ENCODE measurements around the gene TANK. TPM values are rescaled to one million over a fixed set of nuclear protein-coding genes. Genes with fewer than 3 reads are reported as not detected.

The TANK gene
- total RNA-seq, 1 experiment from 2014 or later: 85.4 TPM

GRCh38 chr2:161122772-161123530 is 37.3 kb upstream of the TANK start:
- Mint-ChIP-seq H3K36me3 (ENCODE audit: insufficient read depth, unreplicated experiment) (peaks cover 5% of the 10 kb centered on the region), H3K27me3 (ENCODE audit: unreplicated experiment) (no peaks in the 10 kb centered on the region), H3K4me3 (ENCODE audit: low read depth, unreplicated experiment) (peak overlapping the region; percentile 61), H3K27ac (ENCODE audit: unreplicated experiment) (peak overlapping the region; percentile 90), H3K9me3 (ENCODE audit: low read depth, unreplicated experiment) (no peaks in the 10 kb centered on the region), H3K4me1 (ENCODE audit: low read depth, unreplicated experiment) (peaks cover 50% of the 10 kb centered on the region)
- CTCF ChIA-PET: interaction anchor here (1.4 kb wide), 1 partner anchor 10 kb away, joined by 3 read pairs; no protein-coding TSS in a partner anchor
- TF ChIP-seq, protein P1, sequence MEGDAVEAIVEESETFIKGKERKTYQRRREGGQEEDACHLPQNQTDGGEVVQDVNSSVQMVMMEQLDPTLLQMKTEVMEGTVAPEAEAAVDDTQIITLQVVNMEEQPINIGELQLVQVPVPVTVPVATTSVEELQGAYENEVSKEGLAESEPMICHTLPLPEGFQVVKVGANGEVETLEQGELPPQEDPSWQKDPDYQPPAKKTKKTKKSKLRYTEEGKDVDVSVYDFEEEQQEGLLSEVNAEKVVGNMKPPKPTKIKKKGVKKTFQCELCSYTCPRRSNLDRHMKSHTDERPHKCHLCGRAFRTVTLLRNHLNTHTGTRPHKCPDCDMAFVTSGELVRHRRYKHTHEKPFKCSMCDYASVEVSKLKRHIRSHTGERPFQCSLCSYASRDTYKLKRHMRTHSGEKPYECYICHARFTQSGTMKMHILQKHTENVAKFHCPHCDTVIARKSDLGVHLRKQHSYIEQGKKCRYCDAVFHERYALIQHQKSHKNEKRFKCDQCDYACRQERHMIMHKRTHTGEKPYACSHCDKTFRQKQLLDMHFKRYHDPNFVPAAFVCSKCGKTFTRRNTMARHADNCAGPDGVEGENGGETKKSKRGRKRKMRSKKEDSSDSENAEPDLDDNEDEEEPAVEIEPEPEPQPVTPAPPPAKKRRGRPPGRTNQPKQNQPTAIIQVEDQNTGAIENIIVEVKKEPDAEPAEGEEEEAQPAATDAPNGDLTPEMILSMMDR (IDR thresholded peaks at IDR 0.05; ENCODE audit: unreplicated experiment): no peak
- no TSS peak for BruUV-seq (replicated peaks)
- peak; percentile 50 for DNase-seq
- intact Hi-C loops (cut with micrococcal nuclease; ENCODE audit: unreplicated experiment): loop anchor here (2.0 kb wide), 1 partner anchor 14 kb away; no protein-coding TSS in a partner anchor

GRCh38 chr2:161123531-161124030 is 36.6 kb upstream of the TANK start:
- Mint-ChIP-seq H3K4me1 (ENCODE audit: low read depth, unreplicated experiment) (peaks cover 54% of the 10 kb centered on the region), H3K36me3 (ENCODE audit: insufficient read depth, unreplicated experiment) (peaks cover 5% of the 10 kb centered on the region), H3K9me3 (ENCODE audit: low read depth, unreplicated experiment) (no peaks in the 10 kb centered on the region), H3K4me3 (ENCODE audit: low read depth, unreplicated experiment) (peak overlapping the region; percentile 61), H3K27me3 (ENCODE audit: unreplicated experiment) (no peaks in the 10 kb centered on the region), H3K27ac (ENCODE audit: unreplicated experiment) (peak overlapping the region; percentile 90)
- peak; percentile 38 for DNase-seq
- intact Hi-C loops (cut with micrococcal nuclease; ENCODE audit: unreplicated experiment): loop anchor here (2.0 kb wide), 1 partner anchor 13 kb away; no protein-coding TSS in a partner anchor
- TF ChIP-seq, protein P1 (IDR thresholded peaks at IDR 0.05; ENCODE audit: unreplicated experiment): no peak
- CTCF ChIA-PET: interaction anchor here (1.4 kb wide), 1 partner anchor 10 kb away, joined by 3 read pairs; no protein-coding TSS in a partner anchor
- no TSS peak for BruUV-seq (replicated peaks)

DNA sequence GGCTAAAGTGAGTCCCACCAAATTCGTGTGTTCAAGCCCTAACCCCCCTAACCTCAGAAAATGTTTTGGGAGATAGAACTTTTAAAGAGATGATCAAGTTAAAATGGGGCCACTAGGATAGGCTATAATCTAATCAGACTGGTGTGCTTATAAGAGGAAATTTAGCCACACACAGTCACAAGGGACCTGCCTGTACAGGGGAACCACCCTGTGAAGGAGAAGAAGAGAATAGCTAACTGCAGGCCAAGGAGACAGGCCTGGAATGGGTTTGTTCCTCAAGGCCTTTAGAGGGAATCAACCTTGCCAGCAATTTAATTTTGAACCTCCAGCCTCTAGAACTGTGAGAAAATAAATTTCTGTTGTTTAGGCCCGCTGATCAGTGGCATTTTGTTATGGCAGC is 36.0 kb upstream of the TANK start:
- no peak overlapping the region for H3K4me3 Mint-ChIP-seq (ENCODE audit: low read depth, unreplicated experiment)

DNA sequence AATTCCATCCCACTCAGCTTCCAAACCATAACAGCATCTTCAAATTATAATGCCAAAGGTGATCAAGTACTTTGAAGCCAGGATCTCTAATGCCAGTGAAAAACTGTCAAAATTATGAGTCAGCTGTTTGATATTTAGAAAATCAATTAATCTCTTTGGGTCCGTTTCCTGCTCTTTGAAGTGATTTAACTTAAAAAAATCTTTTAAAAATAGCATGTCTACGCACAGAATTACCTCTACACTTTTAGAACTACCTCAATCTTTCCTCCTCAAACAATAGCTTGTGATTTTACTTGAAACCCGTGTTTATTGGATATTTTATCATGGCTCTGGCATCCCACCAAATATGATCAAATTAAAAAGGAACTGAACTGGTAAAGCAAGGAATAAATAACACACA is 31.3 kb upstream of the TANK start:
- H3K4me1 Mint-ChIP-seq (ENCODE audit: low read depth, unreplicated experiment): peaks cover 68% of the 10 kb centered on the region
- no peaks in the 10 kb centered on the region for H3K9me3 Mint-ChIP-seq (ENCODE audit: low read depth, unreplicated experiment)
- no peak for DNase-seq
- H3K27me3 Mint-ChIP-seq (ENCODE audit: unreplicated experiment): no peaks in the 10 kb centered on the region
- H3K36me3 Mint-ChIP-seq (ENCODE audit: insufficient read depth, unreplicated experiment): peaks cover 5% of the 10 kb centered on the region
- peak overlapping the region; percentile 6 for H3K4me3 Mint-ChIP-seq (ENCODE audit: low read depth, unreplicated experiment)
- BruUV-seq (replicated peaks): no TSS peak
- intact Hi-C loops (cut with micrococcal nuclease; ENCODE audit: unreplicated experiment): no loop called here
- TF ChIP-seq, protein P1 (IDR thresholded peaks at IDR 0.05; ENCODE audit: unreplicated experiment): no peak
- H3K27ac Mint-ChIP-seq (ENCODE audit: unreplicated experiment): peak overlapping the region; percentile 37
- CTCF ChIA-PET: no interaction called here

More for the DNA sequence above, 36.0 kb upstream of the TANK start:
- H3K9me3 Mint-ChIP-seq (ENCODE audit: low read depth, unreplicated experiment): no peaks in the 10 kb centered on the region
- H3K36me3 Mint-ChIP-seq (ENCODE audit: insufficient read depth, unreplicated experiment): peaks cover 5% of the 10 kb centered on the region
- BruUV-seq (replicated peaks): no TSS peak
- H3K4me1 Mint-ChIP-seq (ENCODE audit: low read depth, unreplicated experiment): peaks cover 60% of the 10 kb centered on the region
- intact Hi-C loops (cut with micrococcal nuclease; ENCODE audit: unreplicated experiment): no loop called here
- TF ChIP-seq, protein P1 (IDR thresholded peaks at IDR 0.05; ENCODE audit: unreplicated experiment): no peak
- H3K27me3 Mint-ChIP-seq (ENCODE audit: unreplicated experiment): no peaks in the 10 kb centered on the region
- DNase-seq: no peak
- peak overlapping the region; percentile 90 for H3K27ac Mint-ChIP-seq (ENCODE audit: unreplicated experiment)
- CTCF ChIA-PET: interaction anchor here (1.4 to 1.8 kb wide), 2 partner anchors 10 to 12 kb away, joined by 4 to 7 read pairs; no protein-coding TSS in a partner anchor

Measured in Calu3 (cell line).